Loucy (cell line): ENCODE measurements around the gene TBXT.

Experiments used
- H2AFZ ChIP-seq: fragments of 200-600 bp; sonication (generic); 2 replicates; pipeline ENCODE4 v1.6.0; 2016; ENCODE audit warnings: antibody characterized with exemption, mild to moderate bottlenecking, low read length, moderate library complexity
- H3F3A ChIP-seq: fragments of 200-600 bp; 2 replicates; pipeline ENCODE4 v1.6.0; 2016; ENCODE audit warnings: antibody characterized with exemption, low read depth, mild to moderate bottlenecking
- H3K27me3 ChIP-seq: fragments of 200-600 bp; sonication (generic); 2 replicates; pipeline ENCODE4 v1.6.1; 2014; ENCODE audit warnings: low read length, mild to moderate bottlenecking; ENCODE audit not compliant: insufficient read depth, poor library complexity, severe bottlenecking
- H3K36me3 ChIP-seq: fragments of 200-600 bp; sonication (generic); 2 replicates; pipeline ENCODE4 v1.6.1; 2016; ENCODE audit warnings: low read length; ENCODE audit not compliant: insufficient read depth
- H3K4me1 ChIP-seq: fragments of 200-600 bp; sonication (generic); 2 replicates; pipeline ENCODE4 v1.5.1; 2014; ENCODE audit warnings: low read length, mild to moderate bottlenecking; ENCODE audit not compliant: insufficient read depth, poor library complexity, severe bottlenecking
- H3K4me2 ChIP-seq: fragments of 200-600 bp; sonication (generic); 2 replicates; pipeline ENCODE4 v1.6.0; 2014; ENCODE audit warnings: antibody characterized with exemption, low read length, low read depth, mild to moderate bottlenecking; ENCODE audit not compliant: poor library complexity, severe bottlenecking
- H3K4me3 ChIP-seq: fragments of 200-600 bp; sonication (generic); 2 replicates; pipeline ENCODE4 v1.5.1; 2014; ENCODE audit warnings: low read length, mild to moderate bottlenecking, mixed read lengths; ENCODE audit not compliant: poor library complexity, severe bottlenecking
- H3K79me2 ChIP-seq: fragments of 200-600 bp; sonication (generic); 2 replicates; pipeline ENCODE4 v1.6.1; 2014; ENCODE audit warnings: low read length; ENCODE audit not compliant: insufficient read depth
- H3K9ac ChIP-seq: fragments of 200-600 bp; sonication (generic); 2 replicates; pipeline ENCODE4 v1.6.0; 2014; ENCODE audit warnings: mild to moderate bottlenecking, low read depth, low read length, moderate library complexity; ENCODE audit not compliant: poor library complexity, severe bottlenecking
- H3K9me2 ChIP-seq: fragments of 200-600 bp; sonication (generic); replicated peaks from 2 replicates; pipeline ENCODE4 v1.6.1; 2016; ENCODE audit warnings: low read depth, low read length, mixed read lengths
- H3K9me3 ChIP-seq: fragments of 200-600 bp; sonication (generic); 2 replicates; pipeline ENCODE4 v1.6.1; 2014; ENCODE audit warnings: mild to moderate bottlenecking, antibody characterized with exemption, low read length, low read depth; ENCODE audit not compliant: insufficient read depth
- H4K20me1 ChIP-seq: fragments of 200-600 bp; sonication (generic); 2 replicates; pipeline ENCODE4 v1.6.0; 2014; ENCODE audit warnings: antibody characterized with exemption, low read length, mild to moderate bottlenecking; ENCODE audit not compliant: insufficient read depth, poor library complexity, severe bottlenecking
- CTCF ChIP-seq: fragments of 200-600 bp; sonication (generic); conservative IDR thresholded peaks from 2 replicates; pipeline ENCODE4 v1.5.1; 2014; ENCODE audit warnings: mild to moderate bottlenecking, antibody characterized with exemption, low read length
- EZH2phosphoT487 ChIP-seq: fragments of 200-600 bp; IDR thresholded peaks from 2 replicates; pipeline ENCODE4 v1.6.1; 2018; ENCODE audit warnings: antibody characterized with exemption, mild to moderate bottlenecking, moderate library complexity, borderline replicate concordance

The TBXT gene

GRCh38 chr6:166172546-166172945, 4.9 kb upstream of the TBXT start:
- peak overlapping the region; percentile 74 for H3K4me2 ChIP-seq
- no peaks in the 10 kb centered on the region for H4K20me1 ChIP-seq
- no peak overlapping the region for H2AFZ ChIP-seq
- no peaks in the 10 kb centered on the region for H3K27me3 ChIP-seq
- no peaks in the 10 kb centered on the region for H3K79me2 ChIP-seq
- H3K9me2 ChIP-seq: no peaks in the 10 kb centered on the region
- H3F3A ChIP-seq: peaks cover 18% of the 10 kb centered on the region; the same call in 1 of the 2 replicates
- no peaks in the 10 kb centered on the region for H3K9me3 ChIP-seq
- peak overlapping the region; percentile 54 for H3K4me3 ChIP-seq
- H3K36me3 ChIP-seq: no peaks in the 10 kb centered on the region
- peak overlapping the region; percentile 56 for H3K9ac ChIP-seq
- no peak for TF ChIP-seq EZH2phosphoT487
- no peak for TF ChIP-seq CTCF
- peaks cover 53% of the 10 kb centered on the region for H3K4me1 ChIP-seq

GRCh38 chr6:166169549-166170421, 2.1 kb upstream of the TBXT start:
- Histone ChIP-seq H3K4me3 (no peak overlapping the region), H2AFZ (no peak overlapping the region), H3K9ac (no peak overlapping the region), H3K9me3 (no peaks in the 10 kb centered on the region), H3K4me1 (peaks cover 42% of the 10 kb centered on the region), H3K27me3 (no peaks in the 10 kb centered on the region), H3K79me2 (no peaks in the 10 kb centered on the region), H3K4me2 (no peak overlapping the region), H3F3A (peaks cover 18% of the 10 kb centered on the region; the same call in 1 of the 2 replicates), H3K9me2 (no peaks in the 10 kb centered on the region), H4K20me1 (no peaks in the 10 kb centered on the region), H3K36me3 (no peaks in the 10 kb centered on the region)
- TF ChIP-seq EZH2phosphoT487: no peak
- TF ChIP-seq CTCF: no peak

- no peaks in the 10 kb centered on the region for H3K9me2 ChIP-seq
- TF ChIP-seq CTCF (no peak), EZH2phosphoT487 (no peak)
- H4K20me1 ChIP-seq: no peaks in the 10 kb centered on the region
- peaks cover 34% of the 10 kb centered on the region for H3K4me1 ChIP-seq
- H3K36me3 ChIP-seq: no peaks in the 10 kb centered on the region
- H3K4me2 ChIP-seq: no peak overlapping the region
- H3K4me3 ChIP-seq: no peak overlapping the region
- H3K27me3 ChIP-seq: no peaks in the 10 kb centered on the region
- H3K9ac ChIP-seq: no peak overlapping the region
- no peaks in the 10 kb centered on the region for H3K79me2 ChIP-seq
- H2AFZ ChIP-seq: no peak overlapping the region
- H3K9me3 ChIP-seq: no peaks in the 10 kb centered on the region
- peaks cover 11% of the 10 kb centered on the region; the same call in 1 of the 2 replicates for H3F3A ChIP-seq
Observed at GRCh38 chr6:166168616-166169548, 1.2 kb upstream of the TBXT start.
